HG03469 (cell line): ENCODE data around the gene FBRS.
"Not testable (repeated sequence)": the region's sequence is repeated elsewhere in the genome, so short reads cannot be mapped to it uniquely, and the experiment has no call there.

Experiments
- ATAC-seq: cut with Tn5 transposase; IDR thresholded peaks from one replicate; pipeline ENCODE4 v1.9.1; 2021; ENCODE audit warnings: mild to moderate bottlenecking, moderate library complexity, moderate number of reproducible peaks; ENCODE audit not compliant: unreplicated experiment

Gene FBRS

DNA sequence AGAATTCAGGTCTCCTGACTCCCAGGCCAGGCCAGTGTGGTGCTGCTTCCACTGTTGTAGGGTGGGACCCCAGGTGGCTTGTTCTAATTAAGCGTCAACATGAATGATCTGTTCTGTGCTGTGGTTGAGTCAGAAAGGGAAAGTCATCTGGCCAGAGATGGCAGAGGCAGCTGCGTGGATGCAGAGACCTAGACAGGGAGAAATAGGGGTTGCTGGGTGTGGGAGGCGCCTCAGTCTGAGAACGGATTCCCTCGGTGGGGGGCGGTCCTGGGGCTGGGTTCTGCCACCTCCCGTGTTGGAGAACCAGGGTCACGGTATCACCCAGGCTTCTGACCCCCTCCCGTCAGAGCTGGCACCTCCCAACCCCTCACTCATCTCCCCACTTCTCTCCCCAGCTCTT is 5.6 kb downstream of the FBRS start:
- ATAC-seq, result no peak

DNA sequence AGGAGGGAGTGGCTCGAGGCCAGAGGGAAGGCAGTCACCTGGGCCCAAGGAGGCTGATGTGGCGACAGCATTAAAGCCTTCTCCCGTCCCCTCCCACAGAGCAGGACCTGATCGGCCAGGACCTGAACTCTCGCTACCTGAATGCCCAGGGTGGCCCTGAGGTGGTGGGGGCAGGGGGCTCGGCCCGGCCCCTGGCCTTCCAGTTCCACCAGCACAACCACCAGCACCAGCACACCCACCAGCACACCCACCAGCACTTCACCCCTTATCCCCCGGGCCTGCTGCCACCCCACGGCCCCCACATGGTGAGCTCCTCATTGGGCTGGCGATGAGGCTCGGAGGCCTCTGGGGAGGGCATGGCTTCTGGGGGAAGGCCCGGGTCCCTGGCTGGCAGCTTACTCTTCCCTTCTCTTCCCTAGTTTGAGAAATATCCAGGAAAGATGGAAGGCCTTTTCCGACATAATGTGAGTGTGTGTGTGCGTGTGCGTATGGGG is 6.4 kb downstream of the FBRS start:
- ATAC-seq, result no peak

DNA sequence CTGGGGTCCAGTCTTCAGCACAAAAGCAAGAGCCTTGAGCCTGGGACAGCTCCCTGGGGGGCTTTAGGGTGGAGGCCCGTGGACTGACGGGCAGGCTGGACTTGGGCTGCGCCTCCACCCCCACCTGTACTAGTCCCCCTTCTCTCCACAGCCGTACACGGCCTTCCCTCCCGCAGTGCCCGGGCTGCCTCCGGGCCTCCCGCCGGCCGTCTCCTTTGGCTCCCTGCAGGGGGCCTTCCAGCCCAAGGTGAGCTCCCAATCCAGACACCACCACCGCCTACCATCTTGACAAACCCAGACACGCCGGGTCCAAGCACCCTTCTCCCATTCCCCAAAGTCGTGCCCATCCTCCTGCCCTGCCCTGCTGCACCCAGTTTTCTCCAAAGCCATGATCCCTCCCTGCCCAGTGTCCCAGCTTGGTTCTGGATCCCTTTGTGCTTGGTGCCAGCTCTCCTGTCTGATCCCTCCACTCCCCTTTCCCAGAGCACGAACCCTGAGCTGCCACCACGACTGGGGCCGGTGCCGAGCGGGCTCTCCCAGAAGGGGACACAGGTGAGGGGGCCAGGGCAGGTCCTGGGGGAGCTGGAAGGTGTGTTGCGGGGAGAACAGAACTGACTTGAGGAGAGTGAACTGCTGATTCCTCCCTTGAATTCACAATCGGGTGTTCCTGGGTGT is 7.1 kb downstream of the FBRS start:
- no peak for ATAC-seq

DNA sequence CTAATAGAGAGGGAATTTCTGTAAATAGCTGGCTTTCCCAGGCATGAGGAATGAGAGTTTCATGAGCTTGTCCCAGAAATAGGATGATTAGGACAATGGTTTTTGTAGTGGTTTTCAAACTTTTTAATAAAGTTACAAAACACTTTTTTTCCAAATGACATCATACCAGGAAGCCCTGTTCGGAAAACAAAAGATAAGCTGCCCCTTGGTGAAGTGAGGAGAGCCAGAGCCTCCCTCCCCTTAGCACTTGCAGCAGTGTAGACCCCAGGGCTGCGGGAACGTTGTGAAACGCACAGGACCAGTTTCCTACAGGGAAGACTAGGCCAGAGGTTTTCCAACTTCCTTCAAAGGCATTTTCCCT is 7.6 kb downstream of the FBRS start:
- ATAC-seq, result no peak

DNA sequence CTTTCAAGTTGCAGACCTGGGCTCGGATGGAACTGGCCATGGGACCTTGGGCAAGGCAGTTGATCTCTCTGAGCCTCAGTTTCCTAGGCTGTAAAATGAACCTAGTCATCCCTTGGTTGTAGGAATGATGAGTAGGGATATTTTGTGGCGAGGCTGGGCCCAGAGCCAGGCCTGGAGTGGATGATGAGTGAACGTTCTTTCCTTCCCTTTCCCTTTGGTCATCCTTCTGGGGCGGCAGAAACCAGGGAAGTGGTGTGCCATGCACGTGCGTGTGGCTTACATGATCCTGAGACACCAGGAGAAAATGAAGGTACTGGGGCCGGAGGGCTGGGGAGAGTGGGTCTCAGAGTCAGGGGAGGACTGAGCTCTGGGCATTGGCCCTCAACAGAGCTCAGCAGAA is 8.4 kb downstream of the FBRS start:
- no peak for ATAC-seq

DNA sequence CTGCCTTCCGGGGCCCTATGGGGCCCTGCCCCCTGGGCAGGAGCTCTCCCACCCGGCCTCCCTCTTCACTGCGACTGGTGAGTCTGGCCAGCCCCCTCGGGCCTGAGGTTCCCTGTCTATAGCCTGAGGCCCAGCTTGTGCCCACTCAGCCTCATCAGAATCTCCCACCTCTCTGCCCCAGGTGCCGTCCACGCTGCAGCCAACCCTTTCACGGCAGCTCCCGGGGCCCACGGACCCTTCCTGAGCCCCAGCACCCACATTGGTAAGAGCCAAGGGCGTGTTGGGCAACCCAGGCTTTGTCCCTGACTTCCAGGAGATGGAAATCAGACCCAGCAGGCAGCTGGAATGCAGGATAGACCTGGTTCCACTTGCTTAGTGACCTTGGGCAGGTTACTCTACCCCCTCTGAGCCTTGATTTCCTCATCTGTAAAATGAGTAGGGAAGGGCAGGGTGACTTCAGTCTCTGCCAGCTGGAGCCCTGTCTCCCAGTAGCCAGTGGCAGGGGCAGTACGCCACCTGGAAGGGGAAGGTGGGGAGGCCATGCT is 9.2 kb downstream of the FBRS start:
- ATAC-seq, result no peak

DNA sequence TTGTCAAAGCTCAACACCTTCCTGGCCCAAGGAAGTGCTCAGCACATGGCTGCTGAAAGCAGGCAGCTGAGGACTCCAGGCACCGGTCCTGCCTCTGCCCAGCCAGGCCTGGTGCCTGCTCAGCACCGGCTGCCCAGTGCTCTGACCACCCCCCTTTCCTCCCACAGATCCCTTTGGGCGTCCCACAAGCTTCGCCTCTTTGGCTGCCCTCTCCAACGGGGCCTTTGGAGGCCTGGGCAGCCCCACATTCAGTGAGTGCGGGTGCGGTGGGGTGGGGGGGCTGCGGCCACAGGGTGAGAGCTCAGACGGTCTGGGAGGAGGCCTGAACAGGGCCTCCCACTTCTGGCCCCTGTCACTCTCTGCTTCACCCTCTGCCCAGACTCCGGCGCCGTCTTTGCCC is 10.2 kb downstream of the FBRS start:
- no peak for ATAC-seq

DNA sequence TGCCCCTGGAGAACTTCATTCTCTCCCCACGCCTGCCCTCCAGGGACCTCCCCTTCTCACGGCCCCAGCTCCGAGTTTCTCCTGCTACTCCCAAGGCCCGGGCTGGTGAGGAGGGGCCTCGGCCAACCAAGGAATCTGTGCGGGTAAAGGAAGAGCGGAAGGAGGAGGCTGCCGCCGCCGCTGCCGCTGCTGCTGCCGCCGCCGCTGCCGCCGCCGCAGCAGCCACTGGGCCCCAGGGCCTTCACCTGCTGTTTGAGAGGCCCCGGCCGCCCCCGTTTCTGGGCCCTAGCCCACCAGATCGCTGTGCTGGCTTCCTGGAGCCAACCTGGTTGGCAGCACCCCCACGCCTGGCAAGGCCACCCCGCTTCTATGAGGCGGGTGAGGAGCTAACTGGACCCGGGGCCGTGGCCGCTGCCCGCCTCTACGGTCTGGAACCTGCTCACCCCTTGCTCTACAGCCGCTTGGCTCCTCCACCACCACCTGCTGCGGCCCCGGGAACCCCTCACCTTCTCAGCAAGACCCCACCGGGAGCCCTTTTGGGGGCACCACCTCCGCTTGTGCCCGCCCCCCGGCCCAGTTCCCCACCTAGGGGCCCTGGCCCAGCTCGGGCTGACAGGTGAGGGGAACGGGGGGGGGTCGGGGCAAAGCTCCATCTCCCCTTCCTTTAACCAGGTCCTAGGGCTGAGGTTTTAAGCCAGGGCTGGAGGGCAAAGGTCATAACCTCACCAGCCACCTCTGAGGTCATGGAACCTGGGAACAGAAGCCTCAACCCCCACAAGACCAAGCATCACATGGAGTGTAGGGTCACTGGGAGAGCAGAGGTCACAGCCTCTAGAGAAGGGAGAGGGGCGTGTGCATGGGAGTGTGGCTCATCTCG is 11.0 kb downstream of the FBRS start:
- no peak for ATAC-seq

DNA sequence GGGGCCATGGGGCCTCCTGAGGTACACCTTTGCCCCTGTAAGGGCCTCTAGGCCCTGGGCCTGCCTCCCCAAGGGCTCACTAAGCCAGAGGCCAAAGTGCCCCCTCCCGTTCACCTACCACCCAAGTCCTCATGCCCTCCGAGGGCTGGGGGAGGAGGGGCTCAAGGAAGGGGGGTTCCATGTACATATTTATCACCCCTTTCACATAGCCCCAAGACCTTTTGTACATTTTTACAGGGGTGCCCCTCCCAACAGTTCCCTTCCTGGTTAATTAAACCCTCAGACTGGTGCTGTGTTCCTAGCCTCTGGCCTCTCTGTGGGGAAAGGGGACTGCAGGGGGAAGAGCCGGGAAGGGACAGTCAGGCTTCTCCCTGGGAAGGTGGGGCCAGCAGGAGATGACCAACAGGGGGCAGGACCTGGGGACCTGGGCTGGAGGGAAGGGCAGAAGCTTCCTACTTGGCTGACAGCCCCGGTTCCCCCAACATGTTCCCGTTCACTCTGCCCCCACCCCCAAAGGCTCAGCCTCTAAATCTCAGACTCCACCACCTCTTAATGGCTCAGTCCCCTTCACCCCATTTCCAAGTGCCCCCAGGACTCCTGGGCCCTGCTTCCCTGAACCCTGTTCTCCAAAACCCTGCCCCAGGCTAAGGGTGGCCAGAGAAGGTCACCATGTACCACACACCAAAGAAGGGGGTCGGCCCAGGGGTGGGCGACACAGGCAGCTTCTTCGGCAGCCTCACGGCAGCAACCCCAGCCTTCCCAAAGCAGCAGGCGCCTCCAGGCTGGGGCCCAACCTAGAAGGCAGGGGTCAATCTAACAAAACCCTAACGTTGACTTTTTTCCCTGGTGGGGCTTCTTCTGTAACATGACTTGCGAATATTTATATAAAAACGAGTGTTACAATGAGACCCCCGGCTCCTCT is 11.9 kb downstream of the FBRS start:
- ATAC-seq, result no peak

DNA sequence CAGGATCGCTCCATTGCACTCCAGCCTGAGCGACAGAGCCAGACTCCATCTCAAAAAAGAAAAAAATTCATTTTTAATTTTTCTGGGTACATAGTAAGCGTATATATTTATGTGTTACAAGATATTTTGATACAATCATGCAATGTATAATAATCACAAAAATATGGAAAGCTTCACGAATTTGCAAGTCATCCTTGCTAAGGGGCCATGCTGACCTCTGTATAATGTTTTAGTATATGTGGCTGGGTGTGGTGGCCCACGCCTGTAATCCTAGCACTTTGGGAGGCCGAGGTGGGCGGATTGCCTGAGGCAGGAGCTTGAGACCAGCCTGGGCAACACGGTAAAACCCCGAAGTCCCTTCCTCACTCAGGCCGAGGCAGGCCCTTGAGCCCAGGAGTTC is 16.9 kb downstream of the FBRS start:
- no peak for ATAC-seq

DNA sequence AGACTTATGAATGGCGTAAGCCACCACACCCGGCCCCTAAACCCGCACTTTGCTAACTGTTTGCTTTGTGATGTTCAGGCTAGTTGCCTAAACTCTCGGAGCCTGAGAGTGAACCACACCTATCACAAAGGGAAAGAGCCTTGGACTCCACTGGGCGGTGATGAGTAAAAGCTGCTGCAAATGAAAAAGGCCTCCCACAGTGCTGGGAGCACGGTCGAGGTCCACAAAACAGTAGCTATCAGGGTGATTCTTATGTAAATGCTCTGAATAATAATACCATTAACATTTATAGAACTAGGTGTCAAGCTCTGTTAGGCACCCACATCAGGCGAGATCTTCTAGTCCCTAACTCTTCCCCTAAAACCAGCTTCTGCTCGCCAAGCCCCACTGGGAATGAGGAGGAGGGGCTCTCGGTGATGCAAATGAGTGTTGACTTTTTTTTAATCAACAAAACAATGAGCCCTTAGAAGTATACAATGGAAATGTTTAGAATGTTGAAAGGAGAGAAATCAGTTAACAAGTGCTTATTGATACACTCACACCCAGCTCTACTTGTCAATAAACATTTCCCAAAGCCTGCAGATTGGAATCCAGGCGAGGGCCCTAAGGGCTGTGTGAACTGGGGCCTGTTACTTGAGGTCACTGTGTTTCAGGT is 19.8 kb downstream of the FBRS start:
- no peak for ATAC-seq

DNA sequence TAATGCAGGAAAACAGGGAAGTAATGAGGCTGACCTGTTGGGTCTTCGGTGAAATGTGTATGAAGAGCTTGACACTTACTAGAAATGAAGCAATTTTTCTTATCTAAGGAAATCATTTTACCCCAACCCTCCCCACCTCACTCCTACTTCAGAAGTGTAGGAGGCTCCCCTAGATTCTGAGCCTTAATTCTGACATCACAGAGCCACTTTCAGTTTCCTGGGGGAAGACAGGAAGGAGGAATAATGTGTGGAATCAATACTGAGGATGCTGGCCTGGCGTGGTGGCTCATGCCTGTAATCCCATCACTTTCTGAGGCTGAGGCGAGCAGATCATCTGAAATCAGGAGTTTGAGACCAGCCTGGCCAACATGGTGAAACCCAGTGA is 20.3 kb downstream of the FBRS start:
- no peak for ATAC-seq

DNA sequence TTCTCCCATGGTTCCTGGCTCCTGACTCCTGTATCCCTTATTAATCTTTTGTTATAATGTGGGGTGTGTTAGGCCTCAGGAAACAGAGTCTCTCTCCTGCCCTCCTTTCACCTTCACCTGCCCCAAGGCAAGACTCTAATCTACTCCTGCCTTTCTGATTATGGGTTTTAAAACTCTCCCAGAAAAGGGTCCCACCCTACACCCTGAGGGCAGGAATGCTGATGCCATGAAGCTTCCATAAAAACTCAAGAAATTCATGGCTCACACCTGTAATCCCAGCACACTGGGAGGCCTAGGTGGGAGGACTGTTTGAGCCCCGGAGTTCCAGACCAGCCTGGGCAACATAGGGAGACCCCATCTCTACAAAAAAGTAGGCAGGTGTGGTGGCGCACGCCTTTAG is 22.1 kb downstream of the FBRS start:
- no peak for ATAC-seq

DNA sequence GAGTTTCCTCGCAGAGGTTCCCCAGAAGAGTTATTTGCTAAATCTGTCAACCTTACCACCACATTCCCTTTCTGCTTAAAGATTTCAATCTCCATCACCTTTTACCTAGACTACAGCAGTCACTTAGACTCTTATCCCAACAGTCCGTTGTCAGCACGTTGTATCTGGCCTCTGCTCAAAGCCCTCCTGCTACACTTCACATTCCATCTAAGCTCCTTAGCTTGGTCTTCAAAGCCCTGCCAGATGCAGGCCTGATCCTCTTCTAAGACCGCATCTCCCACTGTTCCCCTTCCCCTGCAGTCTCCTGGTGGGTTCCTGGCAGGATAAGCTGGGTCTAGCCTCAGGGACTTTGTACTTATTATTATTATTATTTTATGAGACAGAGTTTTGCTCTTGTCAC is 30.5 kb downstream of the FBRS start:
- ATAC-seq, result no peak

DNA sequence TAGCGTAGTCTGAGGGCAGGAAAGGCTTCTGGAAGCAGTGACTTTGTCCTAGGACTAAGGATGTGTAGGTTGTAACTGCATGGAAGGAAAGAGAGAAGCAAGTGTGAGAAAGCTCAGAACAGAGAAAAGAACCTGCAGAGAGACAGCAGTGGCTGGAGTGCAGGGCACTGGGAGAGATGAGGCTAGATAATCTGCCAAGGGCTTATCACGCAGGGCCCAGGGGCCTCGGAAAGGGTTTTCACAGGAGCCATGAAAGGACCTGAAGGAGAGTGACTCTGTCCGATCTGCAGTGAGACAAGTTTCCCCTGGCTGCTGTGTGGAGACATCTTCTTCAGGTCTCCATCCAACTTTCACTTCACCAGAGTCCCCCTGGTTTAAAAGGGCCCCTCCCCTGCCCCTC is 33.7 kb downstream of the FBRS start:
- ATAC-seq, result no peak

DNA sequence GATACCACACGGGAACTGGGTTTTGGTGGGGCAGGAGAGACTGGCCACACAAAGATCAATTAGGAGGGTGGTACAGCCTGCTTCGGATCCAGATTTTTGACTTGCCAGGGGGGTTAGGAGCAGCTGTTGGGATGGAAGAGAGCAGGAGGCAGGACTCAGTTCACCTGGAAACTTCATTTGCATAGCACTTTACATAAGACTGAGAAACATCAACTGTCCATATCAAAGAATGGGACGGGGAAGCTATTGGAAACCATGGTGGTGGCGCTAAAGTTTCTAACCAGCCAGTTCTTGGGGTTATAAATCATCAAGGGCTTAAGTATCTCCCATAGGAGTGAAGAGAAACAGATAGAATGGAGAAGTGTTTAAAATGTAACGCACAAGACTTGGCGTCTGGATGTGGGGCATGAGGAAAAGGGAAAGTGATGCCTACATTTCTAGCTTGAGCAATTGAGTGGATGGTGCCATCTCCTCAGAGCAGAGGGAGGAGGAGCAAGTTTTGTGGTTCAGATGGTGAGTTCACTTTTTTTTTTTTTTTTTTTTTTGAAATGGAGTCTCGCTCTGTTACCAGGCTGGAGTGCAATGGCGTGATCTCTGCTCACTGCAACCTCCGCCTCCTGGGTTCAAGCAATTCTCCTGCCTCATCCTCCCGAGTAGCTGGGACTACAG is 34.3 kb downstream of the FBRS start:
- ATAC-seq, result no peak

DNA sequence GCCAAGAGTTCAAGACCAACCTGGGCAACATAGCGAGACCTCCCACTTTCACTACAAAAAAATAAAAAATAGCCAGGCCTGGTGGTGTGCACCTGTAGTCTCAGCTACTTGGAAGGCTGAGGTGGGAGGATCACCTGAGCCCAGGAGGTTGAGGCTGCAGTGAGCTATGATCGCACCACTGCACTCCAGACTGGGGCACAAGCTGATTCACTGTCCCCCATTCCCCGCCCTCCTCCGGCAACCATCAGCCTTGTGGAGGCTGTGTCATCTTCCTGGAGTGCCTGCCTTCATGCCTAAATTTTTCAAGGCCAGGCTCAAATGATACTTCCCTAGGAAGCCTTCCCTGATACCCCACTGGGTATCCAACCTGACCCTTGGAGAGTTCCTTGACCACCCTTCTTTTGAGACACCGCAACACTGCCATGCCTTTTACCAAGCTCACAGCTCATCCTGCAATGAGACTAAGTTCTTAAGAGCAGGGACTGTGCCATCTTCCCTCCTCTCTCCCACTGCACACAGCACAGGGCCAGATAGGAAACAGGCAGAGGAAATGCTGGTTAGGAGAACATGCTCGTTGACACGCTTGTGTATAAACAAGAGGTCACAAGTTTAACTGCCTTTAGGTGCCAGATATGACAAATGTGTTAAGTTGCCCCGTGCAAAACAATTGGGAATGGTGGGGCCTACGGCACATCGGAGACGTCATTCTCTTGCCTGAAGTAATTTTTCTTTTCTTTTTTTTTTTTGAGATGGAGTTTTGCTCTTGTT is 36.9 kb downstream of the FBRS start:
- no peak for ATAC-seq

DNA sequence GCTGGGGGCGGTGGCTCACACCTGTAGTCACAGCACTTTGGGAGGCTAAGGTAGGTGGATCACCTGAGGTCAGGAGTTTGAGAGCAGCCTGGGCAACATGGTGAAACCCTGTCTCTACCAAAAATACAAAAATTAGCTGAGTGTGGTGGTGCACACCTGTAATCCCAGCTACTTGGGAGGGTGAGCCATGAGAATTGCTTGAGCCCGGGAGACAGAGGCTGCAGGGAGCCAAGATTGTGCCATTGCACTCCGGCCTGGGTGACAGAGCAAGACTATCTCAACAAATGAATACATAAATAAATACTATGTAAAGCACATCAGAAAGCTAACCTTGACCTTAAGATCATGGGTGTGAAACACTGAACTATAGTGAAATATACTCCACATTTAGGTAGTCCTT is 38.4 kb downstream of the FBRS start:
- ATAC-seq, result not testable (repeated sequence)
